Measurements from ENCODE around the gene MPZL3.
"Not testable (repeated sequence)": the region's sequence is repeated elsewhere in the genome, so short reads cannot be mapped to it uniquely, and the experiment has no call there.

MPZL3 gene

DNA sequence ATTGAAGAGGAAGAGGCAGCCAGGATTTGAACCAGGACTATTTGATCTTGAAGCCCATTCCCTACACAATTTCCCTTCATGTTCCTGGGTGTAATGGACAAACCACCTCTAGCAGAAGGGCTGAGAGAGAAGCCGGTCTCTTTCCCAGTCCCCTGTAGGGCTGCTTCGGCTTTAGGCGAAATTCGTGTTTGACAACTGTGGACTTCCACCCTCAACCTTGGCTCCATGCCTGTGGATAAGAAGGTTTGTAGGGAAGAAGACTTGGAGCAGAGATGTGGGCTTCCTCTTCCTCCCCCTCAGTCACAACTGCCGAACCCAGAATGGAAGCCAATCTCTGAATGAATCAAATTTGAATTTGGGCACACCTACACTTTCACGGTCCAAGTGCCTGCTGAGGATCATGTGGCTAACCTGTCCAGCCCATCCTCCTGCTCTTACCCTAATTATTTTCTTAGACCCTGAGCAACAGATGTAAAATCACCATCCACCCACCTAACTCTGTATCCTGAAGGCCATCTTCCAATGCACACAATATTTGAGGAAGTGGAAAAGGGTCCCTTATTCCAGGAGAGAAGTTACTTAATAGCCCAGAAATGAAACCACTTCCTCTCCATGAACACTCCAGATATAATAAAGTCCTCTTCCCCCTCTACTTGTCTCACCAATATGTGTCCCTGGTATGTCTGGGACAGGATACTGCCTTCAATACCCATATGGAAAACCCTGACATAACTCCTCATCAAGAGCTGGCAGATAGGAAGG is 65.6 kb downstream of the MPZL3 start:
- no peaks in the 10 kb centered on the region for H3K27me3 ChIP-seq (replicated peaks)
- no peak overlapping the region for H3K4me3 ChIP-seq (ENCODE audit: low read depth, low read length)

DNA sequence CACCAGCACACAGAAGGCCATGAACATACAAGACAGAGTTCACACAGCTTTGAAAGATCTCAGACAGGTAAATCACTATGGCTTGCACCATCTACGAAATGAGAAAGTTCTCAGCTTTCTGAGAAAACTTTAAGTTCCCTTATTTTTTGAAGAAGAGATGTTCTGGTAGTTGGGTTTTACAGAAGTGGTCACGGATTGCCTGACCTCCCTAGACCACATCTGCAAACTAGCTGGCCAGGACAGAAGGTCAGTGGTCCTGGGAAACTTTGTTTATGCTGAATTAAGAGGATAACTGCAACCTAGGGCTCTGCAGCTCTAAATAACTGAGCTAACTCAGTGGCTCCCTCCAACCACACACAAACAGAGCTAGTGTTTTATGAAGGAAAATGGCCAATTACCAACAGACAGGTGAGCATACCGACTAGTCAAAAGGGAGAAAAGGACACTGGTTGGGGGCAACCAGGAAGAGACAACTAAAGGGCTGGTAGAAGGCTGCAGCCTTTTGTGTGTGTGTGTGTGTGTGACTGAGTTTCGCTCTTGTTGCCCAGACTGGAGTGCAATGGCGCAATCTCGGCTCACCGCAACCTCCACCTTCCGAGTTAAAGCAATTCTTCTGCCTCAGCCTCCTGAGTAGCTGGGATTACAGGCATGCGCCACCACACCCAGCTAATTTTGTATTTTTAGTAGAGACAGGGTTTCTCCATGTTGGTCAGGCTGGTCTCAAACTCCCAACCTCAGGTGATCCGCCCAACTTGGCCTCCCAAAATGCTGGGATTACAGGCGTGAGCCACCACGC is 67.2 kb downstream of the MPZL3 start:
- TF ChIP-seq, protein P1, sequence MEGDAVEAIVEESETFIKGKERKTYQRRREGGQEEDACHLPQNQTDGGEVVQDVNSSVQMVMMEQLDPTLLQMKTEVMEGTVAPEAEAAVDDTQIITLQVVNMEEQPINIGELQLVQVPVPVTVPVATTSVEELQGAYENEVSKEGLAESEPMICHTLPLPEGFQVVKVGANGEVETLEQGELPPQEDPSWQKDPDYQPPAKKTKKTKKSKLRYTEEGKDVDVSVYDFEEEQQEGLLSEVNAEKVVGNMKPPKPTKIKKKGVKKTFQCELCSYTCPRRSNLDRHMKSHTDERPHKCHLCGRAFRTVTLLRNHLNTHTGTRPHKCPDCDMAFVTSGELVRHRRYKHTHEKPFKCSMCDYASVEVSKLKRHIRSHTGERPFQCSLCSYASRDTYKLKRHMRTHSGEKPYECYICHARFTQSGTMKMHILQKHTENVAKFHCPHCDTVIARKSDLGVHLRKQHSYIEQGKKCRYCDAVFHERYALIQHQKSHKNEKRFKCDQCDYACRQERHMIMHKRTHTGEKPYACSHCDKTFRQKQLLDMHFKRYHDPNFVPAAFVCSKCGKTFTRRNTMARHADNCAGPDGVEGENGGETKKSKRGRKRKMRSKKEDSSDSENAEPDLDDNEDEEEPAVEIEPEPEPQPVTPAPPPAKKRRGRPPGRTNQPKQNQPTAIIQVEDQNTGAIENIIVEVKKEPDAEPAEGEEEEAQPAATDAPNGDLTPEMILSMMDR (IDR thresholded peaks at IDR 0.05; ENCODE audit: low read depth, low read length, missing control alignments), result no peak

More for the DNA sequence above, 65.6 kb downstream of the MPZL3 start:
- TF ChIP-seq, protein P1 (IDR thresholded peaks at IDR 0.05; ENCODE audit: low read depth, low read length, missing control alignments), result no peak
- Histone ChIP-seq H3K36me3 (replicated peaks) (no peaks in the 10 kb centered on the region), H3K27ac (no peak overlapping the region)
- in situ Hi-C loops (cut with HindIII; ENCODE audit: low pct_ligation_motif_present, low sequenced_read_pairs), result no loop called here
- no peak for DNase-seq

DNA sequence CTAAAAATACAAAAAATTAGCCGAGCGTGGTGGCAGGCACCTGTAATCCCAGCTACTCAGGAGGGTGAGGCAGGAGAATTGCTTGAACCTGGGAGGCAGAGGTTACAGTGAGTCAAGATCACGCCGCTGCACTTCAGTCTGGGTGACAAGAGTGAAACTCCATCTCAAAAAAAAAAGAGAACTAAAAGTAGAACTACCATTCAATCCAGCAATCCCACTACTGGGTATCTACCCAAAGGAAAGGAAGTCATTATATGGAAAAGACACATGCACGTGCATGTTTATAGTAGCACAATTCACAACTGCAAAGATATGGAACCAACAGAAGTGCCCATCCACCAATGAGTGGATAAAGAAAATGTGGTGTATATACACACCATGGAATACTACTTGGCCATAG is 68.5 kb downstream of the MPZL3 start:
- H3K27ac ChIP-seq; DNase-seq; H3K4me3 ChIP-seq (ENCODE audit: low read depth, low read length); H3K36me3 ChIP-seq (replicated peaks); H3K27me3 ChIP-seq (replicated peaks); in situ Hi-C loops (cut with HindIII; ENCODE audit: low pct_ligation_motif_present, low sequenced_read_pairs): not testable (repeated sequence)

More for the DNA sequence above, 67.2 kb downstream of the MPZL3 start:
- Histone ChIP-seq H3K4me3 (ENCODE audit: low read depth, low read length) (no peak overlapping the region), H3K27ac (no peak overlapping the region), H3K27me3 (replicated peaks) (no peaks in the 10 kb centered on the region), H3K36me3 (replicated peaks) (no peaks in the 10 kb centered on the region)
- no peak for DNase-seq
- in situ Hi-C loops (cut with HindIII; ENCODE audit: low pct_ligation_motif_present, low sequenced_read_pairs), result no loop called here

DNA sequence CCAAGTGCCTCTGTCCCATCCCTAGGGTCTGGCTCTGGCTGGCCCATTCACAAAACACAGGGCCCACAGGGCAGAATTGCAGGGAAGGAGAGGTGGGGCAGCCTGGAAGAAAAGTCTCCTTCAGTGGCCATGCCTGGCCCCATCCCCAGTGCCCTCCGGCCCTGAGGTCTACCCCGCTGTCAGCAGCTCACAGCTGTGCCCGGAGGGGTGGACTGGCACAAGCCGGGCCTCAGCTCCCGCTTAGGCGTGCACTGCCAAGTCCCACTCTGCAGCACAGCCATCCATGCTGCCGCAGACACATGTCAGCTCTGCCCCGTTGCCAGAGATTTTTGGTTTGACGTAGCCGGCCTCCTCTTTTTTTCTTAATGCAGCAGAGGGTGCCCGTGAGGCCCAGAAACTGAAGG is 71.9 kb downstream of the MPZL3 start:
- H3K4me3 ChIP-seq (ENCODE audit: low read depth, low read length), result no peak overlapping the region
- no peaks in the 10 kb centered on the region for H3K36me3 ChIP-seq (replicated peaks)
- TF ChIP-seq, protein P1 (IDR thresholded peaks at IDR 0.05; ENCODE audit: low read depth, low read length, missing control alignments), result no peak
- no peak overlapping the region for H3K27ac ChIP-seq
- no peak for DNase-seq
- H3K27me3 ChIP-seq (replicated peaks), result peaks cover 8% of the 10 kb centered on the region
- in situ Hi-C loops (cut with HindIII; ENCODE audit: low pct_ligation_motif_present, low sequenced_read_pairs), result no loop called here

DNA sequence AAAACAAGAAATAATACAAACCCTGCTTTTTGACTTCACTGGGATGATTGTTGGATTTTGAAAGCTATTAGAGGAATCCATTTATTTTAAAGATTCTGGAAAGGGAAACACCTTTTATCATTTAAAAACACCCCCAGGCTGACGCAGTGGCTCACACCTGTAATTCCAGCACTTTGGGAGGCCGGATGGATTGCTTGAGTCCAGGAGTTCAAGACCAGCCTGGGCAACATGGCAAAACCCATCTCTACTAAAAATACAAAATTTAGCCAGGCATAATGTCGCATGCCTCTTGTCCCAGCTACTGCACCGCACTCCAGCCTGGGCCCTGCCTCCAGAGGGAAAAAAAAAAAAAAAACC is 75.4 kb downstream of the MPZL3 start:
- in situ Hi-C loops (cut with HindIII; ENCODE audit: low pct_ligation_motif_present, low sequenced_read_pairs), result no loop called here
- TF ChIP-seq, protein P1 (IDR thresholded peaks at IDR 0.05; ENCODE audit: low read depth, low read length, missing control alignments), result no peak
- Histone ChIP-seq H3K27me3 (replicated peaks) (peaks cover 14% of the 10 kb centered on the region), H3K4me3 (ENCODE audit: low read depth, low read length) (no peak overlapping the region), H3K36me3 (replicated peaks) (no peaks in the 10 kb centered on the region), H3K27ac (no peak overlapping the region)
- no peak for DNase-seq

Data from brain microvascular endothelial cell (primary cell).